Mesothelial cell of epicardium (in vitro differentiated cells): Measurements from ENCODE around the gene EPN3. TPM values are rescaled to one million over a fixed set of nuclear protein-coding genes. Genes with fewer than 3 reads are reported as not detected.
A peak's percentile ranks its signal among the peaks of the same experiment; 100 is the strongest.

Experiments used
- DNase-seq, 2 experiments: peaks; one replicate each; pipeline ENCODE4 v3.0.0; 2021; ENCODE audit warnings: low spot score in 2 of 2; ENCODE audit not compliant: unreplicated experiment in 2 of 2
- H3K27ac Mint-ChIP-seq: 2 replicates; pipeline ENCODE4 v1.8.0; 2021; ENCODE audit warnings: mixed read lengths
- H3K27me3 Mint-ChIP-seq: 2 replicates; pipeline ENCODE4 v1.8.0; 2021; ENCODE audit warnings: low read depth, mixed read lengths
- H3K36me3 Mint-ChIP-seq: 2 replicates; pipeline ENCODE4 v1.8.0; 2021; ENCODE audit warnings: mixed read lengths
- H3K4me1 Mint-ChIP-seq: 2 replicates; pipeline ENCODE4 v1.8.0; 2021; ENCODE audit warnings: mixed read lengths
- H3K4me3 Mint-ChIP-seq: 2 replicates; pipeline ENCODE4 v1.8.0; 2021; ENCODE audit warnings: mild to moderate bottlenecking, moderate library complexity, mixed read lengths
- H3K9me3 Mint-ChIP-seq: 2 replicates; pipeline ENCODE4 v1.8.0; 2021; ENCODE audit warnings: mixed read lengths
- total RNA-seq: library from RNA; stranded (reverse); gene quantifications from 3 replicates; pipeline ENCODE4 v1.2.1, GENCODE V29; 2021
- TF ChIP-seq, protein P1 (sequence below): fragments of 200-600 bp; sonication (generic); IDR thresholded peaks from one replicate; pipeline ENCODE4 v1.5.0; 2021; ENCODE audit warnings: antibody characterized with exemption; ENCODE audit not compliant: unreplicated experiment

EPN3 gene
- total RNA-seq, 1 donor from 2014 or later, result 15.1 TPM

DNA sequence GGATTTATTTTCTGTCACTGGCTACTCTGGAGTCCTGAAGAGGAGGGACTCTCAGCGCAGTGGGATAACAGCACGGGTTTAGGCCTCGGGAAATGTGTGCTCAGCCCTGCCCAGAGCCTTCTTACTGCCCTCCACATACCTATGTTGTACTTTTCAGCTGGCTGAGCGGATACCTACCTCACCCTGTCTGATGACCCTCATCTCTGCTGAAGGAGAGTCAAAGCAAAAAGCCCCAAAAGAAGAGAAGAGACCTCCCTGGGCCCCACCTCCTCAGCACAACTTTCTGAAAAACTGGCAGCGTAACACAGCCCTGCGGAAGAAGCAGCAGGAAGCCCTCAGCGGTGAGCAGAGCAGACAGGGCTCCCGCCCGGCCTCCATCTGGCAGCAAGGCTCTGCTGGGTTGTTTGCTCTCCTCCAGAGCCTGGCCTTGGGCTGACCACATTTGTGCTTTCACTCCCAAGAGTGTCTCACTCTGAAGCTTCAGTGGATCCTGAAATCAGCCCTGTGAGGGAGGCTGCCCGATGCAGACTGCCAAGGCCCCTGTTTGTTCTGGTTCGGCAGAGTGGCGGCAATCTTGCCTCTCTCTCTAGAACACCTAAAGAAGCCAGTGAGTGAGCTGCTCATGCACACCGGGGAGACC, 14.0 kb upstream of the EPN3 start:
- peaks cover 1% of the 10 kb centered on the region for H3K27me3 Mint-ChIP-seq
- H3K9me3 Mint-ChIP-seq, result no peaks in the 10 kb centered on the region
- peaks cover 9% of the 10 kb centered on the region for H3K4me1 Mint-ChIP-seq
- no peaks in the 10 kb centered on the region for H3K36me3 Mint-ChIP-seq
- H3K4me3 Mint-ChIP-seq, result no peak overlapping the region
- TF ChIP-seq, protein P1, sequence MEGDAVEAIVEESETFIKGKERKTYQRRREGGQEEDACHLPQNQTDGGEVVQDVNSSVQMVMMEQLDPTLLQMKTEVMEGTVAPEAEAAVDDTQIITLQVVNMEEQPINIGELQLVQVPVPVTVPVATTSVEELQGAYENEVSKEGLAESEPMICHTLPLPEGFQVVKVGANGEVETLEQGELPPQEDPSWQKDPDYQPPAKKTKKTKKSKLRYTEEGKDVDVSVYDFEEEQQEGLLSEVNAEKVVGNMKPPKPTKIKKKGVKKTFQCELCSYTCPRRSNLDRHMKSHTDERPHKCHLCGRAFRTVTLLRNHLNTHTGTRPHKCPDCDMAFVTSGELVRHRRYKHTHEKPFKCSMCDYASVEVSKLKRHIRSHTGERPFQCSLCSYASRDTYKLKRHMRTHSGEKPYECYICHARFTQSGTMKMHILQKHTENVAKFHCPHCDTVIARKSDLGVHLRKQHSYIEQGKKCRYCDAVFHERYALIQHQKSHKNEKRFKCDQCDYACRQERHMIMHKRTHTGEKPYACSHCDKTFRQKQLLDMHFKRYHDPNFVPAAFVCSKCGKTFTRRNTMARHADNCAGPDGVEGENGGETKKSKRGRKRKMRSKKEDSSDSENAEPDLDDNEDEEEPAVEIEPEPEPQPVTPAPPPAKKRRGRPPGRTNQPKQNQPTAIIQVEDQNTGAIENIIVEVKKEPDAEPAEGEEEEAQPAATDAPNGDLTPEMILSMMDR, result no peak
- peak overlapping the region; percentile 34 for H3K27ac Mint-ChIP-seq
- no peak for DNase-seq

GRCh38 chr17:50519141-50519834, 13.2 kb upstream of the EPN3 start:
- H3K4me3 Mint-ChIP-seq, result no peak overlapping the region
- DNase-seq, result no peak
- peaks cover 1% of the 10 kb centered on the region for H3K27me3 Mint-ChIP-seq
- no peaks in the 10 kb centered on the region for H3K9me3 Mint-ChIP-seq
- H3K4me1 Mint-ChIP-seq, result peaks cover 6% of the 10 kb centered on the region
- TF ChIP-seq, protein P1, result no peak
- H3K27ac Mint-ChIP-seq, result no peak overlapping the region
- H3K36me3 Mint-ChIP-seq, result no peaks in the 10 kb centered on the region

GRCh38 chr17:50520483-50520882, 12.1 kb upstream of the EPN3 start:
- no peaks in the 10 kb centered on the region for H3K36me3 Mint-ChIP-seq
- no peak overlapping the region for H3K27ac Mint-ChIP-seq
- H3K9me3 Mint-ChIP-seq, result no peaks in the 10 kb centered on the region
- no peaks in the 10 kb centered on the region for H3K4me1 Mint-ChIP-seq
- no peak for DNase-seq
- no peak overlapping the region for H3K4me3 Mint-ChIP-seq
- TF ChIP-seq, protein P1, result no peak
- peaks cover 1% of the 10 kb centered on the region for H3K27me3 Mint-ChIP-seq

DNA sequence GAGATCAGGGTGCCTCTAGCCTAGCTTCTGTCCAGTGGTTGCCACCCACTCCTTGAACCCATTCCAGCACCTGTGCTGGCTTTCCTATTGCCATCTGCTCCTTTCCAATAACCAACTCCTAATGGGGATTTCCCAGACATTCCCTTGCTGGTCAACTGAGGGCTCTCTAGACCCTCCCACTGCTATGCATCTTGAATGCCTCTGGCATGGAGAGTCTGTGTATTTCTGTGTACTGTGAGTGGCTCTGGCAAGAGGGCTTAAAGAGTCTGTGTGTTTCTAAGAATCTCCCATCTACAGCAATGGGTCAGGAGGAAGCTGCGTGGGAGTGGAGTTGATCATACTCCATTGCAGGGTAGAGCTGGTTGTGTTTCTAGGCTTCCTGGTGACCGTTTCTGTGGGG, 11.0 kb upstream of the EPN3 start:
- no peak overlapping the region for H3K27ac Mint-ChIP-seq
- peaks cover 1% of the 10 kb centered on the region for H3K27me3 Mint-ChIP-seq
- no peaks in the 10 kb centered on the region for H3K36me3 Mint-ChIP-seq
- TF ChIP-seq, protein P1, result no peak
- no peaks in the 10 kb centered on the region for H3K4me1 Mint-ChIP-seq
- H3K4me3 Mint-ChIP-seq, result no peak overlapping the region
- DNase-seq, result no peak
- H3K9me3 Mint-ChIP-seq, result no peaks in the 10 kb centered on the region

DNA sequence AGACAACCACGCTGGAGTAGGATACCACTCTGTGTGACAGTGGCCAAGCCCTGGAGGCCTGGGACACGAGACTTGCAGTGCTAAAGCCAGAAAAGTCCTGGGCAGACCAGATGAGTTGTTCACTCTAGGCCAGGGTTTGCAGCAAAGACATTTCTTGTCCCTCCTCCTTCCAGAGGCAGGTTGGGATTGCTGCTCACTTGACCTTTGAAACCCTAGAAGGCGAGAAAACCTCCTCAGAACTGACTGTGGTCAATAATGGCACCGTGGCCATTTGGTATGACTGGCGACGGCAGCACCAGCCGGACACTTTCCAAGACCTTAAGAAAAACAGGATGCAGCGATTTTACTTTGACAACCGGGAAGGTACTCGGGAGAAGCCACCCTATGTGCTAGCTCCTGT, 9.8 kb upstream of the EPN3 start:
- Mint-ChIP-seq H3K36me3 (no peaks in the 10 kb centered on the region), H3K27ac (no peak overlapping the region), H3K4me3 (no peak overlapping the region), H3K9me3 (no peaks in the 10 kb centered on the region), H3K4me1 (no peaks in the 10 kb centered on the region), H3K27me3 (no peaks in the 10 kb centered on the region)
- no peak for DNase-seq
- TF ChIP-seq, protein P1, result no peak
